SIG-M5 (cell line): Measurements from ENCODE around the gene DNAAF8.
"Not testable (repeated sequence)": the region's sequence is repeated elsewhere in the genome, so short reads cannot be mapped to it uniquely, and the experiment has no call there.

Source experiments
- DNase-seq: peaks from one replicate; lab custom pipeline; 2025; lab: John Stamatoyannopoulos, UW

DNAAF8 gene

DNA sequence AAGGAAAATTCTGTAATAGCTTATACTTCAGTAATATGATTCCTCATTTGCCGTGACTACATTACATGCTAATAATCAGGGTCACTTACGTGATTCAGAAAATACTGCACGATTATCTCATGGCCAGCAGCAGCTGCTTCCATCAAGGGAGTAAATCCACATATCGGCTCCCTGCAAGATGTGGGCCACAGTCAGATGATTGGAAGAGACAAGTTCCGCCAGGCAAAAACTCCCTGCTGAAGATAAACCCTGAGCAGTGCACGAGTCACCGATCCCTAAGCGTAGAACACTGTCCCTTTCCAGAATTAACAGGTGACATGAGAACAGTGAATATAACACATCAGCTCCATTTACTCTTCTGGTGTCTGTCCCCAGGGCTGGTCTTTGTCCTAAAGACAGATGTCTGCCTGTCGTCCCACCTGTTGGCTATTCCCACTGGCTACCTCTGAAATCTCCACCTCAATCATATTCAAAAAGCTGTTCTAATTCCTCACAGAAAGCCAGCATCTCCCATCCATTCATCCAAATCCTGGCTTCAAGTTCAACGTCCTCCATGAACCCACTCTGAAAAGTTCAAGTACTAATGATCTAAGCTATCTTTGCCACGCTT, 9.6 kb upstream of the DNAAF8 start:
- no peak for DNase-seq

DNA sequence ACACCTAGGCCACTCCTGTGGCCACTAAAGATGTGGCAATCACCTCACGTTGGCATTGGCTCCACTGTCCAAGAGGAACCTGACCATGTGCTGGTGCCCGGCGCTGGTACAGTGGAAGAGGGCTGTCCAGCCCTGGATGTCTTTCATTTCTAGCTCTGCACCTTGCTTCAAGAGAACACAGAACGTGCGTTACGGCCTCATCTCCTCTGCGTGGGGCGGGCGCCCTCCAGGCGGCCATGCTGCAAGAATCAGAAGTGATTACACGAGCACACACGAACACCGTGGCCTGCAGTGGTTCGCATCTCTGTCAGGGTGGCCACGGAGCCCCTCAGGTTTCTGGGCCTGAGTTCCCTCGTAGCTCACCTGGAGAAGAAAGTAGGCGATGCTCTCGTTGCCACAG, 7.7 kb upstream of the DNAAF8 start:
- DNase-seq: no peak

DNA sequence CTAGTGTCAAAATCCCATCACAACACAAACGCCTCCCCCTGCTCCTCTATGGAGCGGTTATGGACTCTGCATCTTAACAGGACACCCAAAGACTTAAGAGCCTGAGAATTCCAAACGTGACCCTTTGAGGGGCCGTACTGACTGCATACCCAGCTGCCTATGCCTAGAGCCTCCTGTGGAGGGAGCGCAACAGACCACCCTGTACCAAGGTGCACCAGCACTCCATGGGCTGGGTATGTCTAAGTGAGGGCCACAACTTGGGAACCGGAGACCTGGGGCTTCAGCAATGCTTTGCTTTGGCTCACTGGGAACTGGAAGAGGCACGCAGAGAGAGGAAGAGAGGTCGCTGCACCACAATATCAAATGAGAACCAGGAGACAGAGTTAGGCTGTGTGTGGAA, 5.7 kb upstream of the DNAAF8 start:
- no peak for DNase-seq

DNA sequence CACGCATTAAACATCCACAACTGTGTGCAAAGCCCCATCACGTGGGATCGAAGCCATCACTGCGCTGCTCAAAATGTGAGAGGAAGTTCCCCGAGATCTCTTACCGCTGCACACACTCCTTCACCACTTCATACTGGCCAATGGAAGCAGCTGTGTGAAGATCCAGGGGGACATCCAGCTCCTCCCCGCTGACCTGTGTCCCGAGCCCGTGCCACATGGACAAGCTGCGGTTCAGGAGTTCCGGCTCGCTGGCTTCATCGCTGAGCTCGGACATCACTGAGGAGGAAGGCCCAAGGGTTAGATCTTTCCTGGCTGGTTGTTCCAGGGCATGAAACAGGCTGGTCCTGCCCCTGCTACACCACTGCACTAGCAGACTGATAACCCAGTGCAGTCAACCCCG, 4.5 kb upstream of the DNAAF8 start:
- no peak for DNase-seq

DNA sequence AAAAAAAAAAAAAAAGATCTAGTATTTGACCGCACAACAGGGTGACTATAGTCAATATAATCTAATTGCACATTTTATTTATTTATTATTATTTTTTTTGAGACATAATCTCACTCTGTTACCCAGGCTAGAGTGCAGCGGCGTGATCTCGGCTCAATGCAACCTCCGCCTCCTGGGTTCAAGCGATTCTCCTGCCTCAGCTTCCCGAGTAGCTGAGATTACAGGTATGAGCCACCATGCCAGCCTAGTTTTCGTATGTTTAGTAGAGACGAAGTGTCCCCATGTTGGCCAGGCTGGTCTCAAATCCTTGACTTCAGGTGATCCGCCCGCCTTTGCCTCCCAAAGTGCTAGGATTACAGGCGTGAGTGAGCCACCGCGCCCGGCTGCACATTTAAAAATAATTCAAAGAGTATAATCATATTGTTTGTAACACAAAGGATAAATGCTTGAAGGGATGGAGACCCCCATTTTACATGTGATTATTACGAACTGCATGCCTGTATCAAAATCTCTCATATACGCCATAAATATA, 1.1 kb upstream of the DNAAF8 start:
- no peak for DNase-seq

DNA sequence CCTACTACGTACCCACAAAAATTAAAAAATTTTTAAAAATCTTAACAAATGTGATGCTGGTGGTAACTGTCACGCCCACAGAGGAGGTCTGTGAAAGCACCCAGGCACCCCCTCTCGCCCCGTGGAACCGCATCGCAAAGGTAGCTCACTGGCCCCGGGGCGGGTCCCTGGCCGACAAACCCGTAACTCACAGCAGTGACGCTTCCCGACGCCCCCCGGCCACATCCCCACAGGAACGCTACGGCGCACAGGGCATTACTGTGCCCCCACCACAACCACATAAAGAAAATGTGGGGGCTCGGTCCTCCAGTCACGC, 632 bp upstream of the DNAAF8 start:
- no peak for DNase-seq

DNA sequence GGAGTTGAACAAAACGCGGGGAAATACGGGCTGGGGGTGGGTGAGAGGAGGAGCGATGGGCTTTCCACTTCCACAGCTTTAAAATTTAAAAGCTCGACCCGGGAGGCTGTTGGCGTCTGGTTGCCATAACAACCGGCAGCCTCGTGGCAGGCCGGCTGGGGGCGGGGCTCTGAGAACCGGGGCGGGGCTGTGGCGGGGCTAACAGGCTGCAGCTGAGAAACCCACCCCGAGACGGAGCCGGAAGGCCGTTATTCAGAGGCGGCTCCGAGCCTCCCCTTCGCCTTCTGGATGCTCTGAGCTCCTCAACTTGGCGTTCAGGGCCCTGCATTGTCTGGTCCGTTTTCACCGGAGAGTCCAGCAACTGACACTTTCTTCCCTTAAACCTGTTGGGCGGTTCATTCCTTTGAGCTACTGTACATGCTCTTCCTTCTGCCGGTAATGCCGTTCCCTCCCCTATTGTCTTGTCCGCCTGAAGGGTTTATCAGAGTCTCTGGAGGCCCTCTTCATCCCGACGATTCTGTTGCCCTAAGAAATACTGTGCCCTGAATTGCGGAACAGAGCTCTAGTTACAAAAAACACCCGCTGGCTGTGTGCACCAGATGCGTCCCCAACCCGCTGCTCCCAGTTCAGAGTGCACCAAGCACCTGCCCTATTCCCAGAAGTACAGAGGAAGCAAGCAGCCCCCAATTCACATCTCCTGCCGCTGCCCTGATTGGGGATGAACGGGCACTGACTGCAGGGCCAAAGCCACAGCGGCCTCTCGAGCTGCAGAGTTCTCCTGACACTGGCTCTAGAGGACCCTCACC, 596 bp downstream of the DNAAF8 start:
- DNase-seq: no peak

DNA sequence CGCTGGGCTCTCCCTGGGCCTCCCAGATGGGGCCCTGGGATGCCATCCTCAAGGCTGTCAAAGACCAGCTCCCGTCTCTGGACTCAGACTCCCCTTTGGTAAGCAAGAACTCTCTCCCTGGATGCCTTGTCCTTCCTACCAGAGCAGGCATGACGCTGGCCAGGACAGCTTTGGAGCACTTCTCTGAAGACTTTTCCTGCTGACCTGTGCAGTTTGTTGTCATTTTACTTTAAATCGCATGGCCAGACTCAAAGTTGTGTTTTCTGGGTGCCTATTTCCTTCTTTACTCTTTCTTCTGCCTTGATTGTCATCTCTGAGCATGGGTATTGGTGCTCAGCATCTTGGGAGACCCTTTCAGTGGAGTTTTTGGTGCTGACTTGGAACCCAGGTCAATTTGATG, 2.2 kb downstream of the DNAAF8 start:
- DNase-seq: no peak

DNA sequence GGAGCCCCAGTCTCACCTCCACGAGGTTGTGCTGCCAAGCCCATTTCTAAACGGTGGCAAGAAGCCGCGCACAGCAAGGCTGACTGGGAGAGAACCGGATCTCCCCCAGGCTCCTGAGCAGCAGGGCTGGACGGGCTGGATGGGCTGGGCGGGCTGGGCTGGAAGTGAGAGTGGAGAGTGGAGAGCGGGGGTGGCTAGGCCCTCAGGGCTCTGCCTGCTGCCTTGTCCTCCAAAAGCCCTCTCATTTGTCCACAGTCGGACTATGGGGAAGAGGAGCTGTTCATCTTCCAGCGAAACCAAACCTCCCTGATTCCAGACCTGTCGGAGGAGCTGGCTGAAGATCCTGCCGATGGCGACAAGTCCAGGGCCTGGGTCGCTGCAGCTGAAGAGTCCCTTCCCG, 3.2 kb downstream of the DNAAF8 start:
- no peak for DNase-seq

DNA sequence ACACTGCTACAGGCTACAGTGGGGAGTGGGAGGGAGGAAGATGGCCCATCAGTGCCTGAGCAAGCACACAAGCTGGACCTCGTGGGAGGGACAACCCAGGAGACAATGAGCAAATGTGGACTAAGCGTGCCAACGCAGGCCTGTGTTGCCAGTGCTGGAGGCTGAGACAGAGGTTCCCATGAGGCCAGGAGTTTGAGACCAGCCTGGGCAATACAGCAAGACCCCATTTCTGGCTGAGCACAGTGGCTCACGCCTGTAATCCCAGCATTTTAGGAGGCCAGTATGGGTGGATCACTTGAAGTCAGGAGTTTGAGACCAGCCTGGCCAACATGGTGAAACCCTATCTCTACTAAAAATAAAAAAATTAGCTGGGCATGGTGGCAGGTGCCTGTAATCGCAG, 4.0 kb downstream of the DNAAF8 start:
- DNase-seq: not testable (repeated sequence)

DNA sequence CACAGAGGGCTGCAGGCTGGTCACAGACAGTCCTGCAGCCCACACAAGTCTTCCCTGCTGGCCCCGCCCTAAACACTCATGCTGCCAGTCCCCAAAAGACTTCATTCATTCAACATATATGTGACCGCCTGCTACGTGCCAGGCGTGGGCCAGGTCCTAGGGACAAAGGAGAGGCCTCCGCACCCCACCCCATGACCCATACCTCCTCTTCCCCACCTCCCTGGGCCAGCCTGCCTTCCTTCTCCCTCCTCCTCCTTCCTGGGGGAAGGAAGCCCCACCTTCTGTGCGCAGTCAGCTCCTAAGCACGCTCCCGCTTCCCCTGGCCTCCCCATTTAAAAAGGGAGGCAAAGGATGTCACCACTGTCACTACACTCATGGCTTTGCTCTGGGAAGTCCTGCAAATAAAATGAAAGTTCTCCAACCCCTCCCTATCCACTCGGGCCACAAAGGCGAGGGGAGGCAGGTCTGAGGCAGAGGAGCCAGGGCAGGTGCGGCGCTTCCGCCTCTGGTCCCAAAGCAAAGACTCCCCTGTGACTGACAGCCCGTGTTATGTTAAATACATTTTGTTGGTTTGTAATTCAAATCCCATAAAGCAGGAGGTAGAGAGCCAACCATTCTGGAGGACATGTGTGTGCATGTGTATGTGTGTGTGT, 9.0 kb downstream of the DNAAF8 start:
- DNase-seq: no peak

DNA sequence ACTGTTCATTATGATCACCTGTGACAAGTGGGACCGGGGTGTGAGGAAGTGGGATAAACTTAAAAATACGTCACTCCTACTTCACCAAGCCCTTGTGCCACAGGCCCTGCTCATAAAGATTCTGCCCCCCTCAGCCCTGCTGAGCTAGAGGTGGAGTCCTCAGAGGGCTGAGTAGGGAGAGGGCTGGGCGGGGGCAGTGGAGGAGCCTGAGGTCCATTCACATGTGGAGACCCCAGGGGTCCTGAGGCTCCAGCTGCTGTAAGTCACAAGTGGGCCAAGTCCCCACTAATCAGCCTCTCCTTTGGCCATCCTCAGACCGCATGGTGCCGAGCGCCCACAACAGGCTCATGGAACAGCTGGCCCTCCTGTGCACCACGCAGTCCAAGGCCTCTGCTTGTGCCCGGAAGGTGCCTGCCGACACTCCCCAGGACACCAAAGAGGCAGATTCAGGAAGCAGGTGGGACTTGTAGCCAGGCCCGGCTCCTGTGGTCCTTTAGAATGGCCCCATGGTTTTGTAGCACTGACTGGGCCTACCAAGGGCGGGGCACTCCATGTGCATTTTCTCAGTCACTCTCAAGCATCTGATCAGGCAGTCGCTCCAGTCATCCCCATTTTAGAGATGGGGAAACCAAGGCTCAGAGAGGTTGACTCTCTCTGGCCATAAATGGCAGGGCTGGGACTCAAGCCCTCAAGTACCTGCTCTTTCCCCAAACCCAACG, 10.4 kb downstream of the DNAAF8 start:
- no peak for DNase-seq

DNA sequence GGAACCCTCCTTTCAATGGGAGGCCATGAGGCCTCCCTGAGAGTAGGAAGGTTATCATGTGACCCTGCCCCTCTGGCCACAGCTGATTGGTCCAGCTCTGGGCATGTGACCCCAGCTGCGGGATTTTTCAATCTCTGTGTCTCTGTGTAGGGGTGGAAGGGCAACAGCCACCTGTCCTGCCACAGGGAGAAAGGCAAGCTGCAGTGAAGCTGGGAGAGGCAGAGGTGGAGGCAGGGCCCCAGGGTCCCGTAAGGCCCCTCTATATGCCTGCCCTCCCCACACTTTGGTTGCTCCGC, 10.9 kb downstream of the DNAAF8 start:
- DNase-seq: no peak

DNA sequence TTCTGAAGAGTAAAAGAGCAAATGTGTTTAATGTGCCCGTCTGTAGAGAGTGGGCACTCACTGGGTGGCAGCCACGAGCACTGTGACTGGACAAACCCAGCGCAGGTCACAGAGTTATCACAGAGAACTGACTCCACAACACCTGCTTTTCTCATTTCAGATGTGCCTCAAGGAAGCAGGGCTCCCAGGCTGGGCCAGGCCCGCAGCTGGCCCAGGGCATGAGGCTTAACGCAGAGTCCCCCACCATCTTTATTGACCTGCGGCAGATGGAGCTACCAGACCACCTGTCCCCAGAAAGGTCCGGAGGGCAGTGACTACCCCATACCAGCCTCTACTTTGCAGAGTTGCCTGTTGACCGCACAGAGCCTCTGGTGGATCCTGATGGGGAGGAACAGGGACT, 11.9 kb downstream of the DNAAF8 start:
- DNase-seq: no peak

DNA sequence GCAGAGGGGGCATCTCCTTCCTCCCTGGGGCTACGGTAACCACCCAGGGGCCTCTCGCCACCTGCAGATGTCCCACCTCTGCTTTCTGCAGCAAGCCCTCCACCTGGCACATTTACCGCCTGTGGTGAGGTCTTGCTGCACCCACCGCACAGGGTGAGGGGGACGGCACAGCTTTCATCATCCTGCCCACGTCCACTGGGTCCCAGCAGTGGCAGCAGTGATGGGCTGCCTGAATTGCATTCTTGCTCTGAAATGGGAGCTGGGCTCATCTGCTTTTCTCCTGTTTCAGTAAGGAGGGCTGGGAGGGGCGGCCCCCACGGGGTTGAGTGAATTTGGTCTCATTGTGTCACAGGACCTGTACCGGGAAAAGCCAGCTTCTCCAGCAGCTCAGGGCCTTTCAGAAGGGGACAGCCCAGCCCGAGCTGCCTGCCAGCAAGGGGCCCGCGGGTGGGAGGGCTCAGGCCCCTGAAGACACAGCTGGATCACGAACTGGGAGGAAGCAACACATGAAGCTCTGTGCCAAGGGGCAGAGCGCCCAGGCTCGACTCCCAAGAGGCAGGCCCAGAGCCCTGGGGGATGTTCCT, 12.7 kb downstream of the DNAAF8 start:
- DNase-seq: no peak

DNA sequence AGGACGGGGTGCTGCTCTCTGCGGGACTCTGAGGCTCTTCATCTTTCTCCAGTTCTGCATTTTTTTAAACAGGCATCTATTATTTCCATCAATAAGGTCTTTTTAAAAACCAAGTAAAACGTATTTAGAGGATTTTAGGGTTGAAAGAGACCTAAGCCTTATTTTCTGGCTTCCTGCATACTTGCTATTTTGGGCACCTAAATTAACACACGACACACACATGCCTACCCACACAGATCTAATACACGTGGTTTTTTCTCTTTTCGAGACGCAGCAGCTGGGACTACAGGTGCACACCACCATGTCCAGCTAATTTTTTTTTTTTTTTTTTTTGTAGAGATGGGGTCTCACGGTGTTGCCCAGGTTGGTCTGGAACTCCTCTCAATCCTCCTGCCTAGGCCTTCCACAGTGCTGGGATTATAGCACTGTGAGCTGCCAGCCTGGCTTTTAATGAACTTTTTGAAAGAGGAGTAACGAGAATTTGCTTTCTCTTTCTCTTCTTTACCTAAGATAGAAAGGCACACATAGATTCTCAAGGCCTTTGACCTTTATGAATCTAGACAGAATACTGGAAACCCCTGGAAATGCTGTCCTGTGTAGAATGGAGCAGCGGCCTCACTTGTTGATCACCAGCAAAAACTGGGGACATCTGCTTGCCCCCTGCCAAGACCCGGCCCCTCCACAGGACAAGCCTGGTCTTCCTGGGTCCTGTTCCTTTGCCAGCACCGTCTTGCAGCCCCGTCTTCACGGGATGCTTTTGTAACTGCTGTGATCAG, 13.8 kb downstream of the DNAAF8 start:
- no peak for DNase-seq

DNA sequence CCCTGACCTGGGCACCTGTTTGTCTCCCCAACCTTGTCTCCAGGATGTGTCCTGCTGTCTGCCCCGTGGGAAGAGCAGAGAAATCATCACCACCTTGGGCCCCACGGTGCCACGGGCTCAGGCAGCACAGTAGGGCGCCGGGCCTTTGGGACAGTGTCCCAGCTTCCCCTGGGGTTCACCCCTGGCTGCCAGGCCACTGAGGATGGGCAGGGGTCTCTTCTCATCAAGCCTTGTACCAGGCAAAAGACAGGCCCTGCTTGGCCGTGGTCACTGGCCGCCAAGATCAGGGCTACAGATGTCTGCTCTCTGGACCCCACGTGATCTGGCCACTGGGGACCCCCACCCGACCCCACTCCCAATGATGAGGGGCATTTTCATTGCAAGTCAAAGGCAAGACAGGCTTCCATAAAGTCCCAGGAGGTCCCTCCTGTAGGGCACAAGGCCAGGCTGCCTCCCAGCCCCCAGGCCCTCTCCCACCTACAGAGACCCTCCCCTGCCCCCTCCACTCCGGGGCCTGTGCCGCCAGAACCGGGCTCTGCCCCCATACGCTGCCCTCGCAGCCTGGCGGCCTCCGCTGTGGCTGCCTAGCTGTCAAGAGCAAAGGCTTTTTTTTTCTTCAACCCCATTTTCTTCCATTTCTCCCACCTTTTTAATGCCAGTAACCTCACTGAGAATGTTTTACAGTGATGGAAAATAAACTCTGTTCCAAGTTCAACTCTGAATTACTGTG, 14.5 kb downstream of the DNAAF8 start:
- DNase-seq: no peak

DNA sequence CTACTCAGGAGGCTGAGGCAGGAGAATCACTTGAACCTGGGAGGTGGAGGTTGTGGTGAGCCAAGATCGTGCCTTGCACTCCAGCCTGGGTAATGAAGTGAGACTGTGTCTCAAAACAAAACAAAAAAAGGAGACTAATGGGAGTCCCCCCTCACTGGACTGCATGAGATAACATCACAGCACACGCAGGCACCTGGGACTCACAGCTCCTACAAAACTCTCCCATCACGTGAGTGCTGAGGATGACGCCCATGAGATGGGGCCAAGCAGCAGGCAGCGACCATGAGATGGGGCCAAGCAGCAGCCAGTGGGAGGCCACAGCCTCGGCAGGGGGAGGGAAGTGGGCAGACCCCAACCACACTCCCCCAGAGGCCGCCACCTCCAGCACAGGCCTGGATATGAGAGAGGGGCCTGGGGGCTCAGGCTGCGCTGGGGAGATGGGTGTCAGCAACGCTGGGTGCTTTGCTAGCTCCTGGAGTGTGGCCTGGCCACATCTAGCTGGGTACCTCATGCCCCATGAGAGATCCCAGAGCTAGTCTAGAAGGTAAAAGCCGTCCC, 15.4 kb downstream of the DNAAF8 start:
- DNase-seq: no peak

DNA sequence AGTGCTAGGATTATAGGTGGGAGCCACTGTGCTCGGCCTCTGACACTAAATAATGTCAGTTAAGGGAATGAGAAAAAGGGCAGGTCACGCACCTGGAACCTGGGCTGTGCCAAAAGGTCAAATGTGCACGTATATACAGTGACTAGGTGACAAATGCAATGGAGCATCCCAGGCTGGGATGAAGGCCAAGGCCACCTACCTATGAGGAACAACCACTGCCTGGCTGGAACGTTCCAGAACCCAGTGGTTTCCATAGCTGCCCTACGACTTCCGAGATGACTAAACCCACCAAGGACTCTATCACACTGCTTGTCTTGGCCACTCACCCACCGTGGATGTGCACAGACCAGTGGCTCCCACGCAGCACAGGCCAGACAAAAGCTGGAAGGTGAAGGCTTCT, 16.6 kb downstream of the DNAAF8 start:
- DNase-seq: no peak

DNA sequence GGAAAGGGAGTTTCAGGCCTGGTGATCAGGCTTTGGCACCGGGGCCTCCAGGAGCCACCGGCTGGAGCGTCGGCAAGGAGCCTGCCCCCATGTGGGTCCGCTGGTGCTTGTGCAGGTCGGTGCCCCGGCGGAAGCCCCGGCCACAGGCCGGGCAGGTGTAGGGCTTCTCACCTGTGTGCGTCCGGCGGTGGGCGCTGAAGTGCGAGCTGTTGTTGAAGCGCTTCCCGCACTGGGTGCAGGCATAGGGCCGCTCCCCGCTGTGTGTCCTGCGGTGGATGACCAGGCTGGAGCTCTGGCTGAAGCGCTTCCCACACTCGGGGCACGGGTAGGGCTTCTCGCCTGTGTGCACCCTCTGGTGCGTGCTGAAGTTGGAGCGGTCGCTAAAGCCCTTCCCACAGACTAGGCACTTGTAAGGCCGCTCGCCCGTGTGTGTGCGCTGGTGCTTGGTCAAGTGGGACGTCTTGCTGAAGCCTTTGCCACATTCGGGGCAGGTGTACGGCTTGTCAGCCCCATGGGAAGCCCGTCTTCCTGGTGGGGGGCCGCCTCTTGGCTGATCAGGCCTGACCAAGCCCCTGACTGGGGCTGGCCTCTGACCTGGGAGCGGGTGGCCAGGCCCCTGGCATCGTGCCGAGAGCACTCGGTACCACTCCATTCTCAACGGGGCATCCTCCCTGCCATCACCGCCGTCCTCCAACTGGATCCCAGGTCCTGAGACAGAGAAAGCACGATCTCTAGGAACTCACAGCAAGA, 18.2 kb downstream of the DNAAF8 start:
- no peak for DNase-seq
